Measurements from ENCODE around the gene OVOL1. TPM values are rescaled to one million over a fixed set of nuclear protein-coding genes. Genes with fewer than 3 reads are reported as not detected.

Gene OVOL1
- total RNA-seq, 6 experiments from 2014 or later: not detected

GRCh38 chr11:65786008-65786785, 666 bp upstream of the OVOL1 start:
- 0% methylated on average over 2 of the region's 74 CpGs for WGBS (ENCODE audit: insufficient coverage, low coverage, low lambda C conversion rate, missing lambda C conversion rate)
- Histone ChIP-seq H3K27ac (no peak overlapping the region), H3K4me3 (peak overlapping the region in 1 of 3 donors; percentile 21), H3K9me3 (no peaks in the 10 kb centered on the region), H3K36me3 (no peaks in the 10 kb centered on the region), H3K4me1 (peaks cover 0 to 14% (median 4%) of the 10 kb centered on the region in 4 donors), H3K27me3 (peaks cover 4 to 20% of the 10 kb centered on the region in 2 donors)
- ATAC-seq (no peak), DNase-seq (peak in 1 of 3 donors; percentile 54)
- intact Hi-C loops (cut with DNase I): no loop called here
- no peak for TF ChIP-seq POLR2A (IDR thresholded peaks at IDR 0.05)
- no peak for TF ChIP-seq CTCF (IDR thresholded peaks at IDR 0.05)

GRCh38 chr11:65787649-65788622, 1.1 kb downstream of the OVOL1 start:
- 1% methylated on average over 17 of the region's 64 CpGs for WGBS (ENCODE audit: insufficient coverage, low coverage, low lambda C conversion rate, missing lambda C conversion rate)
- no peak overlapping the region for H3K27ac ChIP-seq
- ATAC-seq (peak in 1 of 4 donors; percentile 21), DNase-seq (no peak)
- H3K4me3 ChIP-seq: no peak overlapping the region
- H3K27me3 ChIP-seq: peaks cover 4 to 20% of the 10 kb centered on the region in 2 donors
- no peaks in the 10 kb centered on the region for H3K36me3 ChIP-seq
- peaks cover 0 to 14% (median 4%) of the 10 kb centered on the region in 4 donors for H3K4me1 ChIP-seq
- intact Hi-C loops (cut with DNase I): no loop called here
- no peak for TF ChIP-seq CTCF (IDR thresholded peaks at IDR 0.05)
- TF ChIP-seq POLR2A (IDR thresholded peaks at IDR 0.05): no peak
- H3K9me3 ChIP-seq: no peaks in the 10 kb centered on the region

- intact Hi-C loops (cut with DNase I): no loop called here
- Histone ChIP-seq H3K36me3 (no peaks in the 10 kb centered on the region), H3K9me3 (no peaks in the 10 kb centered on the region), H3K27me3 (peaks cover 4 to 20% of the 10 kb centered on the region in 2 donors), H3K27ac (no peak overlapping the region), H3K4me3 (no peak overlapping the region), H3K4me1 (peaks cover 0 to 14% (median 4%) of the 10 kb centered on the region in 4 donors)
- no peak for ATAC-seq
- no peak for TF ChIP-seq CTCF (IDR thresholded peaks at IDR 0.05)
- TF ChIP-seq POLR2A (IDR thresholded peaks at IDR 0.05): no peak
- no peak for DNase-seq
- 53% methylated on average over 2 of the region's 6 CpGs for WGBS (ENCODE audit: insufficient coverage, low coverage, low lambda C conversion rate, missing lambda C conversion rate)
Measured at GRCh38 chr11:65788821-65789220, 2.0 kb downstream of the OVOL1 start.

GRCh38 chr11:65789230-65790103, 2.6 kb downstream of the OVOL1 start:
- peaks cover 0 to 14% (median 4%) of the 10 kb centered on the region in 4 donors for H3K4me1 ChIP-seq
- no peak for ATAC-seq
- TF ChIP-seq POLR2A (IDR thresholded peaks at IDR 0.05): no peak
- no peak for TF ChIP-seq CTCF (IDR thresholded peaks at IDR 0.05)
- H3K9me3 ChIP-seq: no peaks in the 10 kb centered on the region
- WGBS (ENCODE audit: insufficient coverage, low coverage, low lambda C conversion rate, missing lambda C conversion rate): 79% methylated on average over 4 of the region's 14 CpGs
- no peaks in the 10 kb centered on the region for H3K36me3 ChIP-seq
- peaks cover 4 to 20% of the 10 kb centered on the region in 2 donors for H3K27me3 ChIP-seq
- H3K4me3 ChIP-seq: no peak overlapping the region
- intact Hi-C loops (cut with DNase I): no loop called here
- no peak overlapping the region for H3K27ac ChIP-seq
- no peak for DNase-seq
